KMS-11 (cell line): ENCODE data around the gene LGR4.

Source experiments
- H2AFZ ChIP-seq: fragments of 200-600 bp; sonication (generic); 2 replicates; pipeline ENCODE4 v1.6.1; 2016; ENCODE audit warnings: antibody characterized with exemption, mixed run types, low read depth
- H3K27ac ChIP-seq: fragments of 200-600 bp; sonication (generic); 2 replicates; pipeline ENCODE4 v1.6.1; 2016; ENCODE audit warnings: mild to moderate bottlenecking, mixed run types
- H3K27me3 ChIP-seq: fragments of 200-600 bp; sonication (generic); 2 replicates; pipeline ENCODE4 v1.6.1; 2017; ENCODE audit warnings: mild to moderate bottlenecking, low read depth, mixed run types, moderate library complexity; ENCODE audit not compliant: insufficient read depth
- H3K36me3 ChIP-seq: fragments of 200-600 bp; sonication (generic); 2 replicates; pipeline ENCODE4 v1.6.1; 2017; ENCODE audit warnings: mild to moderate bottlenecking, mixed run types; ENCODE audit not compliant: insufficient read depth
- H3K4me1 ChIP-seq: fragments of 200-600 bp; sonication (generic); 2 replicates; pipeline ENCODE4 v1.6.1; 2016; ENCODE audit warnings: mild to moderate bottlenecking, low read depth, mixed run types; ENCODE audit not compliant: poor library complexity, severe bottlenecking
- H3K4me2 ChIP-seq: fragments of 200-600 bp; sonication (generic); 2 replicates; pipeline ENCODE4 v1.7.0; 2016; ENCODE audit warnings: mild to moderate bottlenecking, mixed run types
- H3K4me3 ChIP-seq: fragments of 200-600 bp; sonication (generic); IDR thresholded peaks from 2 replicates; pipeline ENCODE4 v1.6.1; 2017; ENCODE audit warnings: low read depth, low read length, mixed read lengths; ENCODE audit not compliant: insufficient read depth
- H3K79me2 ChIP-seq: fragments of 200-600 bp; sonication (generic); 2 replicates; pipeline ENCODE4 v1.6.1; 2016; ENCODE audit warnings: low read depth, mixed run types; ENCODE audit not compliant: insufficient read depth
- H3K9ac ChIP-seq: fragments of 200-600 bp; sonication (generic); 2 replicates; pipeline ENCODE4 v1.6.1; 2016; ENCODE audit warnings: mild to moderate bottlenecking, mixed run types
- H4K20me1 ChIP-seq: fragments of 200-600 bp; sonication (generic); 2 replicates; pipeline ENCODE4 v1.6.1; 2016; ENCODE audit warnings: mild to moderate bottlenecking, mixed run types; ENCODE audit not compliant: insufficient read depth
- TF ChIP-seq, protein P1 (sequence below): fragments of 200-600 bp; sonication (generic); conservative IDR thresholded peaks from 2 replicates; pipeline ENCODE4 v1.6.1; 2017; ENCODE audit warnings: low read depth, mild to moderate bottlenecking, antibody characterized with exemption, low read length, moderate library complexity, mixed read lengths

Gene LGR4

DNA sequence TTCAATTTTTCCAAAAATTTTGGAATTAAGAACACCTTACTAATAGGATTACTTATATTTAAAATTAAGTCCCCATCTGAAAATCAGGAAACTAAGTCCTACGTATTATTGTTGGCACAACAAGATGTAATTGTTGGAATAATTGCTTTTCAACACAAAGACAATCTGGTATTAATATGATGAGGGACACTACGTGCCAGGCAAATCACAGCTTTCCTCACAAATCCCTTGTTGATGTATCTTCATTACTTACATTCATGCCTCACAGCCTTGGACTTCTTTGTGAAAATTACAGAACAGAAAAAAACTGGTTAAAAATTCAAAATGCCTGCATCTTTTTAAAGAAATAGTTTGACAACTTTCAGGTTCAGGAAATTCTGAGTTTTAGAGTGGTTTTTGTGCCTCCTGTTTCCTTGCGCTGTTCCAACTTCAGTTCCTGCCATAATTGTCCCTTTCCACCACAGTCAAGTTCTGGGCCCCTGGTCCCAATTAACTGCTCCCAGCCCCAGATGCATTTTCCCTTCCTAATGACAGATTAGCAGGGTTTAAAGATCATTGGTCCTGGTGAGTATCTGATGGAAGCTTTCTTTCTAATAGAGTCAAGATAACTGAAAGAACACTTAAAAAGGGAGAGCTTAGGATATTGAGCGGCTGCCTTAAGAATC, 86.3 kb downstream of the LGR4 start:
- Histone ChIP-seq H3K4me2 (no peak overlapping the region), H4K20me1 (no peaks in the 10 kb centered on the region), H3K4me3 (no peak overlapping the region), H3K27me3 (no peaks in the 10 kb centered on the region), H3K4me1 (peaks cover 49% of the 10 kb centered on the region), H3K36me3 (no peaks in the 10 kb centered on the region), H3K27ac (no peak overlapping the region), H2AFZ (no peak overlapping the region), H3K9ac (no peak overlapping the region), H3K79me2 (no peaks in the 10 kb centered on the region)
- TF ChIP-seq, protein P1, sequence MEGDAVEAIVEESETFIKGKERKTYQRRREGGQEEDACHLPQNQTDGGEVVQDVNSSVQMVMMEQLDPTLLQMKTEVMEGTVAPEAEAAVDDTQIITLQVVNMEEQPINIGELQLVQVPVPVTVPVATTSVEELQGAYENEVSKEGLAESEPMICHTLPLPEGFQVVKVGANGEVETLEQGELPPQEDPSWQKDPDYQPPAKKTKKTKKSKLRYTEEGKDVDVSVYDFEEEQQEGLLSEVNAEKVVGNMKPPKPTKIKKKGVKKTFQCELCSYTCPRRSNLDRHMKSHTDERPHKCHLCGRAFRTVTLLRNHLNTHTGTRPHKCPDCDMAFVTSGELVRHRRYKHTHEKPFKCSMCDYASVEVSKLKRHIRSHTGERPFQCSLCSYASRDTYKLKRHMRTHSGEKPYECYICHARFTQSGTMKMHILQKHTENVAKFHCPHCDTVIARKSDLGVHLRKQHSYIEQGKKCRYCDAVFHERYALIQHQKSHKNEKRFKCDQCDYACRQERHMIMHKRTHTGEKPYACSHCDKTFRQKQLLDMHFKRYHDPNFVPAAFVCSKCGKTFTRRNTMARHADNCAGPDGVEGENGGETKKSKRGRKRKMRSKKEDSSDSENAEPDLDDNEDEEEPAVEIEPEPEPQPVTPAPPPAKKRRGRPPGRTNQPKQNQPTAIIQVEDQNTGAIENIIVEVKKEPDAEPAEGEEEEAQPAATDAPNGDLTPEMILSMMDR = no peak

DNA sequence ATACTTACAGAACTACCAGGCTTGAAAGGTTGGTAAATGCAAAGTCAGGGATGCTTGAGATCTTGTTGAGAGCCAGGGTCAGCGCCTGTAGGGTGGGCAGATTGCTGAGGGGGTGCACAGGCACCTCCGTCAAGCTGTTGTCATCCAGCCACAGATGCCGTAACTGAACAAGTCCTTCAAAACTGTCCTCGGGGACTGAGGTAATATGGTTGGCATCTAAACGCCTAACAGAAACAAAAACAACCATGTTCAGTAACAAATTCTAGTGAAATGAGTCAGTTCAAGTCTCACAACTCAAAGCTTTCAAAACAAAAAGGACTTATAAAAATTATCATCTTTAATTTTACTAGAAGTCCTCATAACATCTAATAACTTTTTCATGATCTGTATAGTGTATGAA, 87.3 kb downstream of the LGR4 start:
- H3K4me3 ChIP-seq = no peak overlapping the region
- no peaks in the 10 kb centered on the region for H4K20me1 ChIP-seq
- H3K9ac ChIP-seq = no peak overlapping the region
- no peaks in the 10 kb centered on the region for H3K36me3 ChIP-seq
- H3K4me1 ChIP-seq = peaks cover 53% of the 10 kb centered on the region
- no peak overlapping the region for H3K4me2 ChIP-seq
- H3K27me3 ChIP-seq = no peaks in the 10 kb centered on the region
- H3K27ac ChIP-seq = no peak overlapping the region
- no peak overlapping the region for H2AFZ ChIP-seq
- no peaks in the 10 kb centered on the region for H3K79me2 ChIP-seq
- TF ChIP-seq, protein P1 = no peak

DNA sequence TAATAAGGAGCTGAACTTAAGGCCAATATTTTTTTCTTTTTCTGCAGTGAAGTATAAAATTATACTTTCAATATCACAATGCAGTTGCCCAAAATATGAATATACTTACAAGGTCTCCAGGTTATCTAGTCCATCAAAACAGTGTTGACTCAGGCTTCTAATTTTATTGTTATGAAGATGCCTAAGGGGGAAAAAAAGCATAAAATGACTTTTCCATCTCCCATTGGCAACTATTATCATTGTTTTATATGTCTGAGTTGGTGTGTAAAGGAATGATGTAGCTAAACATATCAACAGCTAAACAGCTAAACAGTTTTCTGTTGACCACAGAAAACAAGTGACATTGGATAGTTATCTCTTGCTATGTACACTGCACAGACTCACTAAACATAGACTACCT, 88.4 kb downstream of the LGR4 start:
- H3K4me3 ChIP-seq = no peak overlapping the region
- peaks cover 53% of the 10 kb centered on the region for H3K4me1 ChIP-seq
- no peaks in the 10 kb centered on the region for H3K36me3 ChIP-seq
- no peaks in the 10 kb centered on the region for H4K20me1 ChIP-seq
- TF ChIP-seq, protein P1 = no peak
- no peak overlapping the region for H3K9ac ChIP-seq
- H3K4me2 ChIP-seq = no peak overlapping the region
- no peak overlapping the region for H2AFZ ChIP-seq
- no peaks in the 10 kb centered on the region for H3K27me3 ChIP-seq
- H3K27ac ChIP-seq = no peak overlapping the region
- H3K79me2 ChIP-seq = no peaks in the 10 kb centered on the region

DNA sequence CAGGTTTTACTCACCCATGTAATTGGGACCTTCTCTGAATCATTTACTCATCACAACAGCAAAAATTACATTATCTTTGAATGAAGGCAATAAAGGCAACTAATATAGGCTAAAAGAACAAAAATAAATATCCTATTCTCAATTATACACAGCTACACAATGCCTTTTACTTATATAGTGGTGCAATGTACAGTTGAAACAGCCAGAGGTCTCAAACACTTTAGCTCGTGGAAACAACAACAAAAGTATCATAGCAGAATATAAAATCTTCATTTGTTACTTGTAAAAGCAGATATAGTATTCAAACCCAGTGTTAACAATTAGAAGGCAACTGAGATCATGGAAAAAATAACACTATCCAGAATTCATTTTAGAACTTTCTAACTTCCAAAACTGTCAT, 88.9 kb downstream of the LGR4 start:
- no peak overlapping the region for H3K4me3 ChIP-seq
- TF ChIP-seq, protein P1 = no peak

More for the DNA sequence above, 88.9 kb downstream of the LGR4 start:
- no peaks in the 10 kb centered on the region for H3K27me3 ChIP-seq
- no peaks in the 10 kb centered on the region for H3K79me2 ChIP-seq
- H3K27ac ChIP-seq = no peak overlapping the region
- H3K9ac ChIP-seq = no peak overlapping the region
- H2AFZ ChIP-seq = no peak overlapping the region
- H4K20me1 ChIP-seq = no peaks in the 10 kb centered on the region
- H3K4me1 ChIP-seq = peaks cover 53% of the 10 kb centered on the region
- no peaks in the 10 kb centered on the region for H3K36me3 ChIP-seq
- H3K4me2 ChIP-seq = no peak overlapping the region
